Measurements from ENCODE around the gene C5orf58.

Gene C5orf58

GRCh38 chr5:170219615-170220014 lies 13.2 kb upstream of the C5orf58 start (continued):
- TF ChIP-seq CTCF (tag by site-specific recombination; IDR thresholded peaks at IDR 0.05) = no peak
- no peak for TF ChIP-seq ZNF10 (tag by site-specific recombination; IDR thresholded peaks at IDR 0.05)
- no peak for TF ChIP-seq ZNF670 (tag by site-specific recombination; IDR thresholded peaks at IDR 0.05; ENCODE audit: low read depth)
- TF ChIP-seq ZNF571 (tag by site-specific recombination; IDR thresholded peaks at IDR 0.05) = no peak
- TF ChIP-seq ZNF211 (tag by site-specific recombination; IDR thresholded peaks at IDR 0.05; ENCODE audit: low read depth) = no peak
- TF ChIP-seq ZNF112 (tag by site-specific recombination; IDR thresholded peaks at IDR 0.05) = no peak
- TF ChIP-seq KLF9 (tag by site-specific recombination; IDR thresholded peaks at IDR 0.05; ENCODE audit: low read depth) = no peak
- TF ChIP-seq AEBP2 (tag by site-specific recombination; IDR thresholded peaks at IDR 0.05; ENCODE audit: borderline replicate concordance) = no peak
- TF ChIP-seq ZNF621 (tag by site-specific recombination; IDR thresholded peaks at IDR 0.05) = no peak
- no peak for TF ChIP-seq ZNF174 (tag by site-specific recombination; IDR thresholded peaks at IDR 0.05)
- TF ChIP-seq GFI1B (tag by site-specific recombination; IDR thresholded peaks at IDR 0.05) = no peak
- no peak for TF ChIP-seq ZNF350 (tag by site-specific recombination; IDR thresholded peaks at IDR 0.05)
- no peak for TF ChIP-seq PRDM4 (tag by site-specific recombination; IDR thresholded peaks at IDR 0.05)
- no peak for TF ChIP-seq KLF8 (tag by site-specific recombination; IDR thresholded peaks at IDR 0.05)
- TF ChIP-seq SETDB1 (IDR thresholded peaks at IDR 0.05; ENCODE audit: insufficient read length, low read length) = no peak
- TF ChIP-seq ZBTB11 (tag by site-specific recombination; conservative IDR thresholded peaks at IDR 0.05; ENCODE audit: low read depth) = no peak
- TF ChIP-seq ZNF596 (tag by site-specific recombination; IDR thresholded peaks at IDR 0.05) = no peak
- TF ChIP-seq ZNF24 (tag by site-specific recombination; IDR thresholded peaks at IDR 0.05) = 0 out of 2 replicates have a peak, but pooled peaks have one; percentile 32
- TF ChIP-seq ZBTB21 (tag by site-specific recombination; IDR thresholded peaks at IDR 0.05) = peak; percentile 27; the same call in 1 of the 2 replicates
- TF ChIP-seq ZNF155 (tag by site-specific recombination; IDR thresholded peaks at IDR 0.05) = no peak
- 0 out of 2 replicates have a peak, but pooled peaks have one; percentile 20 for TF ChIP-seq SCRT2 (tag by site-specific recombination; IDR thresholded peaks at IDR 0.05)
- no peak for TF ChIP-seq ZNF366 (tag by site-specific recombination; conservative IDR thresholded peaks at IDR 0.05)
- no peak for TF ChIP-seq ZFHX2 (tag by site-specific recombination; conservative IDR thresholded peaks at IDR 0.05)
- peak; percentile 61 for TF ChIP-seq TSHZ1 (tag by site-specific recombination; IDR thresholded peaks at IDR 0.05; ENCODE audit: borderline replicate concordance)
- TF ChIP-seq ZNF639 (tag by site-specific recombination; IDR thresholded peaks at IDR 0.05) = no peak
- no peak for TF ChIP-seq PRDM1 (tag by site-specific recombination; IDR thresholded peaks at IDR 0.05)
- TF ChIP-seq ZIC2 (tag by site-specific recombination; IDR thresholded peaks at IDR 0.05) = peak; percentile 46; the same call in 1 of the 2 replicates
